GM18498 (cell line): ENCODE results near the gene ACTR8.
A peak's percentile ranks its signal among the peaks of the same experiment; 100 is the strongest.
"Not testable (repeated sequence)": the region's sequence is repeated elsewhere in the genome, so short reads cannot be mapped to it uniquely, and the experiment has no call there.

Experiments used
- ATAC-seq: cut with Tn5 transposase; IDR thresholded peaks from one replicate; pipeline ENCODE4 v1.9.1; 2021; ENCODE audit warnings: mild to moderate bottlenecking, moderate library complexity; ENCODE audit not compliant: unreplicated experiment

ACTR8 gene

GRCh38 chr3:53881691-53882593 is at the start of gene ACTR8:
TSS of gene ACTR8 (minus strand) at chr3:53882152. CDS start at chr3:53882101, 51 bp downstream.
- peak; percentile 88 for ATAC-seq

- ATAC-seq = not testable (repeated sequence)
Measured at GRCh38 chr3:53927208-53927872, 45.4 kb upstream of the ACTR8 start.

- no peak for ATAC-seq
Measured at GRCh38 chr3:53921296-53921695, 39.3 kb upstream of the ACTR8 start.

GRCh38 chr3:53919741-53920140 is 37.8 kb upstream of the ACTR8 start:
- ATAC-seq = no peak

GRCh38 chr3:53913401-53913800 is 31.4 kb upstream of the ACTR8 start:
- no peak for ATAC-seq

- no peak for ATAC-seq
Measured at GRCh38 chr3:53902711-53903110, 20.8 kb upstream of the ACTR8 start.

GRCh38 chr3:53902067-53902466 is 20.1 kb upstream of the ACTR8 start:
- no peak for ATAC-seq

- ATAC-seq = no peak
Measured at GRCh38 chr3:53900666-53901331, 18.8 kb upstream of the ACTR8 start.

- no peak for ATAC-seq
Measured at GRCh38 chr3:53899750-53900149, 17.8 kb upstream of the ACTR8 start.

GRCh38 chr3:53892286-53892637 is 10.3 kb upstream of the ACTR8 start:
- no peak for ATAC-seq

GRCh38 chr3:53891497-53892285 is 9.7 kb upstream of the ACTR8 start, which contains the start of gene SELENOK:
TSS of gene SELENOK (minus strand) at chr3:53891859.
- ATAC-seq = peak; percentile 97

- ATAC-seq = no peak
Measured at GRCh38 chr3:53890726-53891475, 8.9 kb upstream of the ACTR8 start.

GRCh38 chr3:53888232-53888631 is 6.3 kb upstream of the ACTR8 start:
- ATAC-seq = no peak

- ATAC-seq = no peak
Measured at GRCh38 chr3:53887446-53887845, 5.5 kb upstream of the ACTR8 start.

GRCh38 chr3:53885239-53885638 is 3.3 kb upstream of the ACTR8 start:
- ATAC-seq = no peak

- no peak for ATAC-seq
Measured at GRCh38 chr3:53884623-53885022, 2.7 kb upstream of the ACTR8 start.

- ATAC-seq = no peak
Measured at GRCh38 chr3:53883008-53883407, 1.1 kb upstream of the ACTR8 start.

GRCh38 chr3:53880396-53881345 is 1.3 kb downstream of the ACTR8 start:
- no peak for ATAC-seq
